ENCODE results near the gene TACR1. TPM values are rescaled to one million over a fixed set of nuclear protein-coding genes. Genes with fewer than 3 reads are reported as not detected.

Gene TACR1
- polyA plus RNA-seq, 1 donor from 2014 or later: not detected

- Mint-ChIP-seq H3K27me3 (no peaks in the 10 kb centered on the region), H3K9me3 (peaks cover 0 to 2% (median 0%) of the 10 kb centered on the region in 3 donors), H3K4me1 (no peaks in the 10 kb centered on the region), H3K36me3 (peaks cover 1% of the 10 kb centered on the region), H3K4me3 (no peak overlapping the region), H3K27ac (no peak overlapping the region)
Measured at GRCh38 chr2:75025633-75026380, 173.5 kb downstream of the TACR1 start.

GRCh38 chr2:75025216-75025615, 174.1 kb downstream of the TACR1 start:
- Mint-ChIP-seq H3K9me3 (peaks cover 0 to 2% (median 0%) of the 10 kb centered on the region in 3 donors), H3K27me3 (no peaks in the 10 kb centered on the region), H3K4me3 (no peak overlapping the region), H3K4me1 (no peaks in the 10 kb centered on the region), H3K27ac (no peak overlapping the region), H3K36me3 (peaks cover 1% of the 10 kb centered on the region)

- Mint-ChIP-seq H3K9me3 (peaks cover 0 to 2% (median 0%) of the 10 kb centered on the region in 3 donors), H3K36me3 (peaks cover 1% of the 10 kb centered on the region), H3K4me3 (no peak overlapping the region), H3K4me1 (no peaks in the 10 kb centered on the region), H3K27me3 (no peaks in the 10 kb centered on the region), H3K27ac (no peak overlapping the region)
Measured at GRCh38 chr2:75023666-75024455, 175.5 kb downstream of the TACR1 start.

- no peak overlapping the region for H3K27ac Mint-ChIP-seq
- H3K36me3 Mint-ChIP-seq: peaks cover 1% of the 10 kb centered on the region
- H3K9me3 Mint-ChIP-seq: peaks cover 0 to 3% (median 2%) of the 10 kb centered on the region in 3 donors
- H3K4me3 Mint-ChIP-seq: no peak overlapping the region
- H3K4me1 Mint-ChIP-seq: no peaks in the 10 kb centered on the region
- H3K27me3 Mint-ChIP-seq: no peaks in the 10 kb centered on the region
Measured at GRCh38 chr2:75022516-75022915, 176.8 kb downstream of the TACR1 start.

- peaks cover 0 to 6% (median 2%) of the 10 kb centered on the region in 3 donors for H3K9me3 Mint-ChIP-seq
- peak overlapping the region in 1 of 3 donors; percentile 16 for H3K27ac Mint-ChIP-seq
- H3K4me3 Mint-ChIP-seq: no peak overlapping the region
- H3K27me3 Mint-ChIP-seq: no peaks in the 10 kb centered on the region
- H3K4me1 Mint-ChIP-seq: no peaks in the 10 kb centered on the region
- no peaks in the 10 kb centered on the region for H3K36me3 Mint-ChIP-seq
Measured at GRCh38 chr2:75021672-75022071, 177.6 kb downstream of the TACR1 start.

GRCh38 chr2:75020476-75020875, 178.8 kb downstream of the TACR1 start:
- no peaks in the 10 kb centered on the region for H3K4me1 Mint-ChIP-seq
- H3K4me3 Mint-ChIP-seq: no peak overlapping the region
- no peaks in the 10 kb centered on the region for H3K36me3 Mint-ChIP-seq
- H3K27me3 Mint-ChIP-seq: no peaks in the 10 kb centered on the region
- no peak overlapping the region for H3K27ac Mint-ChIP-seq
- peaks cover 0 to 8% (median 0%) of the 10 kb centered on the region in 3 donors for H3K9me3 Mint-ChIP-seq

- Mint-ChIP-seq H3K4me1 (no peaks in the 10 kb centered on the region), H3K36me3 (no peaks in the 10 kb centered on the region), H3K27me3 (no peaks in the 10 kb centered on the region), H3K27ac (no peak overlapping the region), H3K4me3 (no peak overlapping the region), H3K9me3 (peaks cover 0 to 11% (median under 1%) of the 10 kb centered on the region in 3 donors)
Measured at GRCh38 chr2:75019790-75020189, 179.5 kb downstream of the TACR1 start.

- H3K27ac Mint-ChIP-seq: no peak overlapping the region
- H3K4me1 Mint-ChIP-seq: no peaks in the 10 kb centered on the region
- H3K9me3 Mint-ChIP-seq: peaks cover 0 to 17% (median 2%) of the 10 kb centered on the region in 3 donors
- H3K4me3 Mint-ChIP-seq: no peak overlapping the region
- H3K27me3 Mint-ChIP-seq: no peaks in the 10 kb centered on the region
- H3K36me3 Mint-ChIP-seq: peaks cover 4% of the 10 kb centered on the region
Measured at GRCh38 chr2:75018162-75018561, 181.2 kb downstream of the TACR1 start.

GRCh38 chr2:75012080-75012479, 187.2 kb downstream of the TACR1 start:
- Mint-ChIP-seq H3K4me1 (no peaks in the 10 kb centered on the region), H3K36me3 (peaks cover 6% of the 10 kb centered on the region), H3K27ac (no peak overlapping the region)

GRCh38 chr2:75010571-75010970, 188.7 kb downstream of the TACR1 start:
- Mint-ChIP-seq H3K9me3 (peaks cover 5 to 16% (median 7%) of the 10 kb centered on the region in 3 donors), H3K4me3 (no peak overlapping the region), H3K27ac (peak overlapping the region in 1 of 3 donors; percentile 7), H3K27me3 (no peaks in the 10 kb centered on the region), H3K4me1 (no peaks in the 10 kb centered on the region), H3K36me3 (peaks cover 12% of the 10 kb centered on the region)

More at GRCh38 chr2:75012080-75012479, 187.2 kb downstream of the TACR1 start:
- H3K9me3 Mint-ChIP-seq: peaks cover 0 to 12% (median 7%) of the 10 kb centered on the region in 3 donors
- no peaks in the 10 kb centered on the region for H3K27me3 Mint-ChIP-seq
- H3K4me3 Mint-ChIP-seq: peak overlapping the region in 1 of 4 donors; percentile 14

GRCh38 chr2:75007819-75008218, 191.5 kb downstream of the TACR1 start:
- Mint-ChIP-seq H3K9me3 (peaks cover 5 to 7% (median 6%) of the 10 kb centered on the region in 3 donors), H3K36me3 (peaks cover 8% of the 10 kb centered on the region), H3K27ac (no peak overlapping the region), H3K4me3 (no peak overlapping the region), H3K4me1 (no peaks in the 10 kb centered on the region), H3K27me3 (no peaks in the 10 kb centered on the region)

GRCh38 chr2:75007061-75007460, 192.3 kb downstream of the TACR1 start:
- Mint-ChIP-seq H3K27me3 (no peaks in the 10 kb centered on the region), H3K4me1 (no peaks in the 10 kb centered on the region), H3K36me3 (peaks cover 8% of the 10 kb centered on the region), H3K27ac (no peak overlapping the region), H3K4me3 (no peak overlapping the region), H3K9me3 (peaks cover under 1 to 7% (median 6%) of the 10 kb centered on the region in 3 donors)

GRCh38 chr2:75006041-75006440, 193.3 kb downstream of the TACR1 start:
- Mint-ChIP-seq H3K27ac (no peak overlapping the region), H3K4me3 (no peak overlapping the region), H3K27me3 (no peaks in the 10 kb centered on the region), H3K4me1 (no peaks in the 10 kb centered on the region), H3K9me3 (peaks cover 0 to 7% (median 6%) of the 10 kb centered on the region in 3 donors), H3K36me3 (peaks cover 8% of the 10 kb centered on the region)

- Mint-ChIP-seq H3K27ac (no peak overlapping the region), H3K9me3 (peaks cover 0 to 7% (median 6%) of the 10 kb centered on the region in 3 donors), H3K4me1 (no peaks in the 10 kb centered on the region), H3K4me3 (no peak overlapping the region), H3K27me3 (no peaks in the 10 kb centered on the region), H3K36me3 (peaks cover 8% of the 10 kb centered on the region)
Measured at GRCh38 chr2:75003773-75004172, 195.5 kb downstream of the TACR1 start.

- Mint-ChIP-seq H3K27ac (no peak overlapping the region), H3K9me3 (peaks cover 0 to 7% (median 6%) of the 10 kb centered on the region in 3 donors), H3K4me1 (no peaks in the 10 kb centered on the region), H3K36me3 (peaks cover 8% of the 10 kb centered on the region), H3K4me3 (no peak overlapping the region), H3K27me3 (no peaks in the 10 kb centered on the region)
Measured at GRCh38 chr2:75003276-75003675, 196.0 kb downstream of the TACR1 start.
